Subcutaneous preadipocyte (primary cell): ENCODE results near the gene SERTAD1. TPM values are rescaled to one million over a fixed set of nuclear protein-coding genes. Genes with fewer than 3 reads are reported as not detected.

Experiments used
- small RNA-seq: library from RNA; depleted of rRNA; stranded (forward); fragments of <200 nt; gene quantifications from one replicate; pipeline ENCODE3, GENCODE V24; 2012
- total RNA-seq: library from RNA; depleted of rRNA; stranded (reverse); fragments of >200 nt; gene quantifications from 2 replicates; pipeline ENCODE4 v1.2.3, GENCODE V29; 2012

The SERTAD1 gene
- total RNA-seq = 13.3 and 14.0 TPM in 2 replicates

DNA sequence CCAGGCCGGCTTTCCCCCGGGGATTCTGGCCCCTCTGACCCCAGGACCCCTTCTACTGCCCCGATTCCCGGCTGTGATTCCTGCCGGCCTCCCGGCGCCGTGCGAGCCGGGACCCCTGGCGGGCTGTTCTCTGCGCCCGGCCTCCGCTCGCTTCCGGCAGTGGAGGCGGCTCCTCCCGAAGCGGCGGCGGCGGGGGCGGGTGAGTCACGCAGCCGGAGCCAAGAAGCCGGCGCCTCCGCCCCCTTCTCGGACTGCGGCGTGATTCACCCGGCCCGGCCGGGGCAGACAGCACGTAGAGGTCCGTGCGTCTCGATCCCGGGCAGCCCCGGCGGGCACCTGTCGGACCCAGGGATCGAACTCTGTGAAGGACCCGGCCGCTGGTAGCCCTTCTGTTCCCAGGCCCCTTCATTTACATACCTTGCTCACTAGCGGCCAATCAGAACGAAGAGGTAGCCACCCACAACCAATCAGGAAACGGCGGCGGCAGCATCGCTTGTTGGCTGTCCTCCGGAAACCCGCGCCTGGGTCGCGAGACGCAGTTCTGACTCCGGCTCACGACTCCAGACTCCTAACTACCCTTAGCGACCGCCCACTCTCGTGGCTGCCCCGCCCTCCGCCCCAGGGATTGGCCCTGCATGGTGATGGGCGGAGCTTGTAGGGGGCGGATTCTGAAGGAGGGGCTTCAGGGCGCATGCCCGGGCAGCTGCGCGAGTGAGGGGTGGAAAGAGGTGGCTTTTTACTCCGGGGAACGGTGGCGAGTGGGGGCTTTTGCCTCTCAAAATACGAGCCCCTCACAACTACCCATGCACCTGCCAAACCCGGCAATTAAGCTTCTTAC, at the start of gene SERTAD1:
TSS of gene SERTAD1 (minus strand) at position 543 of the 838 bp plus-strand sequence. CDS start 2,446 bp downstream, outside the sequence.

DNA sequence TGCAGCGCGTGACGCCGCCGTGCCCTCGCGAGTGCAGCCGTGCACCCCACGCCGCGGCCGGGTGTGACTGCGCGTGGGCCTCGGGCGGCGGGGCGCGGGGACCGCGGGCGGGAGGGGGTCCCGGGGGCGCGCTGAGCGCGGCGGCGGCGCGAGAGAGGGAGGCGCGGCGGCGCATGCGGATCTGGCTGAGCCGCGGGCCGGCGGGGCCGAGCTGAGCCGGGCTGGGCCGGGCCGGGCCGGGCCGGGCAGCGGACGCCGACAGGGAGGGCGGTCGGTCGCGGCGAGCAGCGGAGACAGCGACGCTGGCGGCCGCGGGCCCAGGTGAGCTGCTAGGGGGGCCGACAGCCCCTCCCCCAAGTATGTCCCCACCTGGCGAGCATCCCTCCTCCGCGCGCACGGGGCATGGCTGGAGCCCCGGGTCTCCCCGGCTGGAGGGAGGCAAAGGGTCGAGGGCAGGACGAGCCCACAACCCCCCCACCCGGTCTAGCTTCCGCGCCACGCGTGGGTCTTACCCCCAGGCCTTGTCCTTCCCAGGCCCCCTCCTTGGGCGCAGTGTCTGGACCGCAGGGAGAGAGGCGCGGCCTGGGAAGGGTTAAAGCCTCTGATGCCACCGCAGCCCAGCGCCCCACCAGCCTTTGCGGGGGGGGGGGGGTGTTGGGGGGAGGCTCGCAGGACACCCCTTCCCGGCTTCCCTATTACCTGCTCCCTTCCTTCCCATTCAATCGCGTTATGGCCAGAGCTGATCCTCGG, 41.4 kb upstream of the SERTAD1 start, which contains the start of gene SPTBN4:
TSS of gene SPTBN4 (plus strand) at position 17 of the 750 bp plus-strand sequence. CDS start 5,621 bp downstream, outside the sequence.

DNA sequence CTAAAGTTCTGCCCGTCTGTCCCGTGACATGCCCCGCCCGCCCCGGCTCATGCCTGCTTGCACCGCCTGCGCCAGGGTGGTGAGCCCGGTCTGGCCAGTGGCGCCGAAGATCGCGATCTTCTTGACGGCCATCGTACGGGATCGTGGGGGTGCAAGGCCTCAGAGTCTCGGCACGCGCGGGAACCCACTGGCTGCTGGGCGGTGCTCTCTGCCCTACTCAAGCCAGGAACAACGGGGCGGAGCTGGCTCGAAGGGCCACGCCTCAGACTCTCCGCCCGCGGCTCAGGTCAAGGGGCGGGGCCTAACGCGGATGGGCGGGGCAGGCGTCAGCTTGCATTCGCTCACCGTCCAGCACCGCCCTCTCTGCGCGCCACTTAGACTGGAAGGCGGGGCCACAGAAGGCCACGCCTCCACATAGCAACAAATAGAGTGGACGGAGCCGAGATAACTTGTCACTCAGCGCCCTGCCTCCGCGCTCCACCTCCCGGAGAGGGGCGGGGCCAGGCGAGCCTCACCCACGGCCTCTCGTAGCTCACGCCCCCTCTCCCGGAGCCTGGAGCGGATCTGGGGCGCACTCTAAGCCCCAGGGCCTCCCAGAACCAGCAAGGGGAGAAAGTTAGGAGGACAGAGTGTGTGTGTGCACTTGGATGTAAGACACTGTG, 39.9 kb upstream of the SERTAD1 start, which contains the start of gene BLVRB:
TSS of gene BLVRB (minus strand) at position 189 of the 662 bp plus-strand sequence. CDS start at position 132, 57 bp downstream.

DNA sequence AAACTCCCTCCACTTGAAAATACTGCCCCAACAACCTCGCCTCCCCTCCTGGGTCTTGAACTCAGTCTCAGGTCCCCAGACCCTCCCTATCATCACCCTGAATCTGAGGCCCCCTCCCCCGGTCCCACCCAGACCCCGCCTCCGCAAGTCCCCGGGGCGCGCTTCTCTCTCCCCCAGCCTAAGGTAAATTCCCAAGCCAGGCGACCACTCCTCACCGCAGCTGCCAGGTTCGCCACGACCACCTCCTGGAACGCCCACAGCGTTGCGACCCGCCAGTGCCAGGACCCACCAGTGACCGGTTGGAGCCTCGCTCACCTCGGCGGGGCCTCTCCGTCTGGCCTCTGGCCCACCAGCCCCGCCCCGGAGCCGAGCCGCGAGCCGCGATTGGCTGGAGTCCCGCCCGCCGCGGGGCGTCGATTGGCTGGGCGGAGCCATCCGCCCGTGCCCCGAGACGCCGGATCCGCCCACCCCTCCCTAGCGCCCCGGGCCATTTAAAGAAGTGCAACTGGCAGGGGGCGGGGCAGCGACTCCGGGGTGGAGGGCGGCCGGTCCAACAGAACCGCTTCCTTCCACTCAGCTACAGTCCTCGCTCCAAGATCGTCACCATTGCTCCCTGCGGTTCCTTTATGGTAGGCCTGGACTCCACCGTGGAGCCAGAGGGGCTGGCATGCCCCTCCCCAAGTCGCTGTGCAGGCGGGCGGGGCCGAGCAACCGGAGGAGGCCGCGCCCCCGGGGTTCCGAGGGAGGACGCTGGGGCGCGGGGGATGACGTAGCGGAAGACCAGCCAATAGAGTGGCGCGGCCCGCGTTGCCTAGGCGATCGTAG, 18.4 kb upstream of the SERTAD1 start, which contains the start of gene SERTAD3:
TSS of gene SERTAD3 (minus strand) at position 336 of the 825 bp plus-strand sequence. CDS start 2,255 bp downstream, outside the sequence.

DNA sequence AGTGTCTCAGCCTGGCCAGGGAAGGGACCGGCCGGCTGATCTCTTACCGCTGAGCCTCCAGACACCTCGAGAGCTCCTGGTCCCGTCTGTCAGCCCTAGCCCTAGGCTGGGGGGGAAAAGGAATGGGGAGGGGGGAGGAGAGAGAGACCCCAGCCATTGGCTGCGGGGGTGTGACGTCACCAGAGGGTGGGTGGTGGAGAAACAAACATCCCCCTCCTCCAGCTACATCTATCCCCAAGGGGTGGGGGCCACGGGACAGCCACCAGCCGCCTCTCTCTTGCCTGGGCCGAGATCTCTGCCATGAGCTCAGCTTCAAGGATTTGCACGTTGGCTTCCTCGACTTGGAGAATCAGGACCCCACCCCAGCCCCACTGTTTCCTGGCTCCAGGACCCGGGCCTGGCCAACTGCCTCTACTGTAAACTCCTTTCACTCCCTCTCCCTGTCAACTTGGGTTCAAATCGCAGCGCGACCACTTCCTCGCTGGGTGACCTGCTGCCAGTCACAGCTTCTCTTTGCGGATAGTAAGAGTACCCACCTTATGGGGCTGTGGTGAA, 12.4 kb downstream of the SERTAD1 start, which contains the start of gene PRX:
TSS of gene PRX (minus strand) at position 88 of the 555 bp plus-strand sequence. CDS start 5,446 bp downstream, outside the sequence.

GRCh38 chr19:40390084-40390742, 35.6 kb downstream of the SERTAD1 start, which contains the start of gene HIPK4:
Gene HIPK4, minus strand, starts transcription at chr19:40390181. Its CDS starts 279 bp downstream, at chr19:40389902.

Small RNA genes lying within 50 kb of the gene (small RNA-seq; reads per million reads assigned to genes)
- not detected for gene RF00017

Other genes with a start within 250 kb of the SERTAD1 start
- gene MAP3K10, start 234.6 kb downstream of the SERTAD1 start, total RNA-seq = 4.8 and 9.0 TPM in 2 replicates
- not detected in 2 replicates for gene TTC9B, start 207.6 kb downstream of the SERTAD1 start, total RNA-seq
- 0.20 TPM in 1 of 2 replicates, not detected in the other for gene CCNP, start 199.3 kb downstream of the SERTAD1 start, total RNA-seq
- gene AKT2, start 140.6 kb downstream of the SERTAD1 start, total RNA-seq = 116 and 143 TPM in 2 replicates
- gene C19orf47, start 77.6 kb downstream of the SERTAD1 start, total RNA-seq = 4.8 and 8.6 TPM in 2 replicates
- gene PLD3, start 77.3 kb downstream of the SERTAD1 start, total RNA-seq = 105 and 167 TPM in 2 replicates
- under 0.01 and 0.20 TPM in 2 replicates for gene HIPK4, start 35.8 kb downstream of the SERTAD1 start, total RNA-seq
- gene PRX, start 12.6 kb downstream of the SERTAD1 start, total RNA-seq = 0.98 and 1.5 TPM in 2 replicates
- 16.2 and 20.1 TPM in 2 replicates for gene SERTAD3, start 18.3 kb upstream of the SERTAD1 start, total RNA-seq
- 52.8 and 101 TPM in 2 replicates for gene BLVRB, start 39.8 kb upstream of the SERTAD1 start, total RNA-seq
- 0.37 and 0.39 TPM in 2 replicates for gene SPTBN4, start 41.0 kb upstream of the SERTAD1 start, total RNA-seq
- gene SHKBP1, start 150.9 kb upstream of the SERTAD1 start, total RNA-seq = 15.1 and 23.1 TPM in 2 replicates
- 20.7 and 36.0 TPM in 2 replicates for gene LTBP4, start 175.4 kb upstream of the SERTAD1 start, total RNA-seq